Keratinocyte (primary cell): Measurements from ENCODE around the gene EIF2D. TPM values are rescaled to one million over a fixed set of nuclear protein-coding genes. Genes with fewer than 3 reads are reported as not detected.

Source experiments
- DNase-seq: peaks from one replicate; pipeline ENCODE4 v3.0.0-alpha.2; 2011; ENCODE audit warnings: low read depth, missing footprints, low spot score
- FAIRE-seq: peaks from 2 replicates; lab custom pipeline; 2011; peaks lifted over from hg19 to GRCh38; lab: Jason Lieb, UNC
- H2AFZ ChIP-seq: 2 replicates; pipeline ENCODE4 v1.6.0; 2012; ENCODE audit warnings: low read length, control low read depth, inconsistent platforms; ENCODE audit not compliant: control insufficient read depth
- H3K27ac ChIP-seq: 2 replicates; pipeline ENCODE4 v1.5.1; 2011; ENCODE audit warnings: low read length; ENCODE audit not compliant: control insufficient read depth, insufficient read depth
- H3K27me3 ChIP-seq: 3 replicates; pipeline ENCODE4 v1.6.0; 2011; ENCODE audit warnings: low read length; ENCODE audit not compliant: control insufficient read depth, insufficient read depth; ENCODE audit errors: extremely low read depth
- H3K36me3 ChIP-seq, 2 experiments: 2 replicates in 1 of 2; 3 replicates in 1 of 2; pipeline ENCODE4 v1.5.1; 2011; ENCODE audit warnings: low read length in 2 of 2, mild to moderate bottlenecking in 1 of 2; ENCODE audit not compliant: control insufficient read depth in 2 of 2, insufficient read depth in 2 of 2; ENCODE audit errors: extremely low read depth in 1 of 2
- H3K4me1 ChIP-seq: 3 replicates; pipeline ENCODE4 v1.5.1; 2011; ENCODE audit warnings: low read length; ENCODE audit not compliant: control insufficient read depth, insufficient read depth; ENCODE audit errors: extremely low read depth
- H3K4me2 ChIP-seq: 3 replicates; pipeline ENCODE4 v1.6.0; 2011; ENCODE audit warnings: low read depth, low read length; ENCODE audit not compliant: control insufficient read depth, insufficient read depth; ENCODE audit errors: extremely low read depth
- H3K4me3 ChIP-seq, 3 experiments: fragments of 200-600 bp in 1 of 3; sonication (generic) in 1 of 3; 2 replicates in 2 of 3; 3 replicates in 1 of 3; pipeline ENCODE4 v1.5.1; 2011 to 2016; ENCODE audit warnings: low read length in 3 of 3, mild to moderate bottlenecking in 3 of 3, control low read depth in 2 of 3, inconsistent platforms in 1 of 3, low read depth in 1 of 3, mixed read lengths in 1 of 3, mixed run types in 1 of 3, moderate library complexity in 1 of 3; ENCODE audit not compliant: control insufficient read depth in 2 of 3, insufficient read depth in 2 of 3; ENCODE audit errors: extremely low read depth in 1 of 3
- H3K79me2 ChIP-seq: 2 replicates; pipeline ENCODE4 v1.6.0; 2012; ENCODE audit warnings: low read length; ENCODE audit not compliant: control insufficient read depth, insufficient read depth
- H3K9ac ChIP-seq: 3 replicates; pipeline ENCODE4 v1.6.0; 2011; ENCODE audit warnings: low read length; ENCODE audit not compliant: control insufficient read depth, insufficient read depth; ENCODE audit errors: extremely low read depth
- H3K9me1 ChIP-seq: 3 replicates; pipeline ENCODE4 v1.6.0; 2011; ENCODE audit warnings: low read length; ENCODE audit not compliant: control insufficient read depth, insufficient read depth; ENCODE audit errors: extremely low read depth
- H3K9me3 ChIP-seq: 2 replicates; pipeline ENCODE4 v1.5.1; 2012; ENCODE audit warnings: low read depth, low read length; ENCODE audit not compliant: control insufficient read depth
- H4K20me1 ChIP-seq: 3 replicates; pipeline ENCODE4 v1.6.0; 2011; ENCODE audit warnings: low read length; ENCODE audit not compliant: control insufficient read depth, insufficient read depth; ENCODE audit errors: extremely low read depth
- EZH2 ChIP-seq: IDR thresholded peaks from one replicate; pipeline ENCODE4 v1.6.1; 2012; ENCODE audit warnings: inconsistent platforms, mild to moderate bottlenecking, low read length, moderate library complexity
- dilution Hi-C: fragments of 300-500 bp; cut with MboI; formaldehyde crosslinking; loops from one replicate; pipeline ENCODE4 v1.7.0; 2020; ENCODE audit warnings: low sequenced_read_pairs; ENCODE audit not compliant: extremely low pct_ligation_motif_present
- polyA plus RNA-seq, 5 experiments: library from polyadenylated mRNA; depleted of rRNA in 3 of 5; stranded (reverse) in 3 of 5; stranded (forward) in 1 of 5; unstranded in 1 of 5; fragments of >200 nt; gene quantifications; 1 replicate in 1 of 5; 2 replicates in 3 of 5; 3 replicates in 1 of 5; pipeline versions ENCODE4 v1.2.1 to v1.2.3, GENCODE V29; 2011 to 2012; ENCODE audit warnings: missing spikeins in 2 of 5, low read depth in 1 of 5, low replicate concordance in 1 of 5
- TF ChIP-seq, protein P1 (sequence below), 3 experiments: IDR thresholded peaks in 1 of 3; conservative IDR thresholded peaks in 1 of 3; optimal IDR thresholded peaks in 1 of 3; 2 replicates in 2 of 3; 3 replicates in 1 of 3; pipeline versions ENCODE3 to v1.5.1; 2011; ENCODE audit warnings: low read length in 3 of 3, mild to moderate bottlenecking in 3 of 3, moderate library complexity in 2 of 3, control low read depth in 1 of 3, inconsistent platforms in 1 of 3; ENCODE audit not compliant: insufficient read depth in 2 of 3; ENCODE audit errors: extremely low read depth in 1 of 3

Gene EIF2D
- polyA plus RNA-seq, 1 donor (not counting 4 experiments of a cell fraction or from before 2014, with no cell fraction given) = 60.6 TPM

- DNase-seq = peak; percentile 17
- no peak overlapping the region for H3K27ac ChIP-seq
These were observed 28.3 kb downstream of the EIF2D start for GRCh38 chr1:206583707-206584648.

GRCh38 chr1:206582971-206583706 is 29.1 kb downstream of the EIF2D start:
- no peaks in the 10 kb centered on the region for H3K36me3 ChIP-seq
- no peak overlapping the region for H3K9ac ChIP-seq
- peaks cover 24% of the 10 kb centered on the region for H3K4me1 ChIP-seq
- no peak for TF ChIP-seq EZH2
- TF ChIP-seq, protein P1, sequence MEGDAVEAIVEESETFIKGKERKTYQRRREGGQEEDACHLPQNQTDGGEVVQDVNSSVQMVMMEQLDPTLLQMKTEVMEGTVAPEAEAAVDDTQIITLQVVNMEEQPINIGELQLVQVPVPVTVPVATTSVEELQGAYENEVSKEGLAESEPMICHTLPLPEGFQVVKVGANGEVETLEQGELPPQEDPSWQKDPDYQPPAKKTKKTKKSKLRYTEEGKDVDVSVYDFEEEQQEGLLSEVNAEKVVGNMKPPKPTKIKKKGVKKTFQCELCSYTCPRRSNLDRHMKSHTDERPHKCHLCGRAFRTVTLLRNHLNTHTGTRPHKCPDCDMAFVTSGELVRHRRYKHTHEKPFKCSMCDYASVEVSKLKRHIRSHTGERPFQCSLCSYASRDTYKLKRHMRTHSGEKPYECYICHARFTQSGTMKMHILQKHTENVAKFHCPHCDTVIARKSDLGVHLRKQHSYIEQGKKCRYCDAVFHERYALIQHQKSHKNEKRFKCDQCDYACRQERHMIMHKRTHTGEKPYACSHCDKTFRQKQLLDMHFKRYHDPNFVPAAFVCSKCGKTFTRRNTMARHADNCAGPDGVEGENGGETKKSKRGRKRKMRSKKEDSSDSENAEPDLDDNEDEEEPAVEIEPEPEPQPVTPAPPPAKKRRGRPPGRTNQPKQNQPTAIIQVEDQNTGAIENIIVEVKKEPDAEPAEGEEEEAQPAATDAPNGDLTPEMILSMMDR (optimal IDR thresholded peaks at IDR 0.05 in 1 of 3, IDR thresholded peaks at IDR 0.05 in 1 of 3, conservative IDR thresholded peaks at IDR 0.05 in 1 of 3; ENCODE audit: extremely low read depth in 1 of 3, insufficient read depth in 2 of 3, low read length in 3 of 3) = no peak
- no peaks in the 10 kb centered on the region for H4K20me1 ChIP-seq
- H3K27me3 ChIP-seq = no peaks in the 10 kb centered on the region
- H3K9me3 ChIP-seq = no peaks in the 10 kb centered on the region
- FAIRE-seq (no peak), DNase-seq (no peak)
- H2AFZ ChIP-seq = no peak overlapping the region
- dilution Hi-C loops = no loop called here
- no peak overlapping the region for H3K4me2 ChIP-seq
- H3K79me2 ChIP-seq = no peaks in the 10 kb centered on the region
- no peaks in the 10 kb centered on the region for H3K9me1 ChIP-seq
- no peak overlapping the region for H3K4me3 ChIP-seq
- H3K27ac ChIP-seq = no peak overlapping the region

More at GRCh38 chr1:206583707-206584648, 28.3 kb downstream of the EIF2D start:
- Histone ChIP-seq H3K36me3 (no peaks in the 10 kb centered on the region), H3K4me1 (peaks cover 33% of the 10 kb centered on the region), H3K4me2 (no peak overlapping the region), H2AFZ (no peak overlapping the region), H3K9me3 (no peaks in the 10 kb centered on the region), H3K9ac (no peak overlapping the region), H4K20me1 (no peaks in the 10 kb centered on the region), H3K9me1 (no peaks in the 10 kb centered on the region), H3K79me2 (no peaks in the 10 kb centered on the region), H3K4me3 (no peak overlapping the region), H3K27me3 (no peaks in the 10 kb centered on the region)
- no peak for FAIRE-seq
- dilution Hi-C loops = no loop called here
- no peak for TF ChIP-seq EZH2
- TF ChIP-seq, protein P1 (optimal IDR thresholded peaks at IDR 0.05 in 1 of 3, IDR thresholded peaks at IDR 0.05 in 1 of 3, conservative IDR thresholded peaks at IDR 0.05 in 1 of 3; ENCODE audit: extremely low read depth in 1 of 3, insufficient read depth in 2 of 3, low read length in 3 of 3) = peak; percentile 88 to 95 (median 94)
